Measurements from ENCODE around the gene KEAP1.
A peak's percentile ranks its signal among the peaks of the same experiment; 100 is the strongest.

KEAP1 gene

DNA sequence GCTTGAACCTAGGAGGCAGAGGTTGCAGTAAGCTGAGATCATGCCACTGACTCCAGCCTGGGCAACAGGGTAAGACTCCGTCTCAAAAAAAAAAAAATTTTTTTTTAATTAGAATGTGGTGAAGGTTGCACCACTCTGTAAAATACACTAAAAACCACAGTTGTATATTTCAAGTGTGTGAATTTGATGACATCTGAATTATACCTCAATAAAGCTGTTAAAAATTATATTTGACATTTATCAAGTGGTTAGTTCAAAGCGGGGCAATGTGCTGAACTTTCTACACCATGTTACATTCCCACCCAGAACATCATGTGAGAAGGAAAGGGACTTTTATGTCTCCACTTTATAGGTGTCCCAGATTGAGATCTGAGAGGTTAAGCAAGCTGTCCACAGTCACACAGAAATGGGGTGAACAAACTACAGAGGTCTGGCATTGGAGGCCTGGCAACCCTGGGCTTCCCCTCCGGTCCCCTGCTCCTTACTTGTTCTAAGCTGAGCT, 20.0 kb upstream of the KEAP1 start:
- DNase-seq (ENCODE audit: low spot score) = no peak

DNA sequence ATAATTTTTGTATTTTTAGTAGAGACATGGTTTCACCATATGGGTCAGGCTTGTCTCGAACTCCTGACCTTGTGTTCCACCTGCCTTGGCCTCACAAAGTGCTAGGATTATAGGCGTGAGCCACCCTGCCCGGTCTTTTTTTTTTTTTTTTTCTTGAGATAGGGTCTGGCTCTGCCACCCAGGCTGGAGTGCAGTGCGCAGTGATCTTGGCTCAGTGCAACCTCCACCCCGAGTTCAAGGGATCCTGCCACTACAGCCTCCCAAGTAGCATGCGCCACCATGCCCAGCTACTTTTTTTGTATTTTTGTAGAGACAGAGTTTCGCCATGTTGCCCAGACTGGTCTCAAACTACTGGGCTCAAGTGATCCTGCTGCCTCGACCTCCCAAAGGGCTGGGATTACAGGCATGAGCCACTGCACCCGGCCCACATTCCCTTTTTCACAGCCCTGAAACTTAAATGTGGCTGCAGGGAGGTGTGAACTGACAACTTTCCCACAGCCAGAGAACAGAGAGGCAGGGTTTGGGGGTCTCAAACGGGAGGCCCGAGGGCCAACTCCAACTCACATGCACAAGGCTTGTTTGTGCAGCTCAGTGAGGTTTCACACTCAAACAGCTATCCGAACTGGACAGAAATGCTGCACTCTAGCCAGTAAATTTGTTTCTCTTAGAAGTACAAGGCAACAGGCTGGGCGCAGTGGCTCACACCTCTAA, 18.5 kb upstream of the KEAP1 start:
- no peak for DNase-seq (ENCODE audit: low spot score)

DNA sequence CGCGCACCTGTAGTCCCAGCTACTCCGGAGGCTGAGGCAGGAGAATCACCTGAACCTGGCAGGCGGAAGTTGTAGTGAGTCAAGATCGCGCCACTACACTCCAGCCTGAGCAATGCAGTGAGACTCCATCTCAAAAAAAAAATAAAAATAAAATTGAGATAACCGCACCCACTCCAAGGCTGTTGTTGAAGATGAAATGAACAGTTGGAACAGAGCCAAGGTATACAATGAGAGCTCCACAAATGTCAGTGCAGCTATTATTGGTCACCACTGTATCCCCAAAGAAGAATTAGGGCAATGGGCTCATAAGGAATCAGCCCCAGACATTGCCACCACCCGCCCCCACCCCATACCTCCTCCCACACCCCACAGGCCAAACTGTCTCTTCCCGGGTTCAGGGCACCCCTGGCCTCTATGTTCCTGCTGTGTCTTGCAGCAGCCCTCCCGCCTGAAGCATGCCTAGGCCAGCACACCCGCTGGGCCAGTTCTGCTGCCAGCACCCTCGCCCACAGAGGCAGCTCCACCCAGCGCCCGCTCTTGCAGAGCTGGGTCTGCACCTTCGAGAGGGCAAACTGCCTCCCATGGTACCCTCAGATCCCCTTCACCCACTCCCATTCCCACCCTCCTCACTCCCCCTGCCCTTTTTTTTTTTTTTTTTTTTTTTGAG, 17.6 kb upstream of the KEAP1 start:
- peak; percentile 47 for DNase-seq (ENCODE audit: low spot score)

DNA sequence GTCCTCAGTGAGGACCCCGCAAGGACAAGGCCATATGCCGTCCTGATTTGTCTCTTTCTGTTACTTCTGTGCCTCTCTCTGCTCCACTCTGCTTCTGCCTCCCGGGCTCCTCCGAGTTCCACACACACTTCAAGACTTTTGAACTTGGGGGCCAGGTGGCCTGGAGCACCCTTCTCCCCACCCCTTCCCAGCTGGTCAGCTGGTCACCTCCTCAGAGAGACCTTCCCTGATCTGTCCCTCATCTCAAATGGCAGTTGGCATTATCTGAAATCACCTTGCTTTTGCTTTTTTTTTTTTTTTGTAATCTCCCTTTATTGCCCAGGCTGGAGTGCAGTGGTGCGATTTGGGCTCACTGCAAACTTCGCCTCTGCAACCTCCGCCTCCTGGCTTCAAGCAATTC, 16.3 kb upstream of the KEAP1 start:
- DNase-seq (ENCODE audit: low spot score) = no peak

DNA sequence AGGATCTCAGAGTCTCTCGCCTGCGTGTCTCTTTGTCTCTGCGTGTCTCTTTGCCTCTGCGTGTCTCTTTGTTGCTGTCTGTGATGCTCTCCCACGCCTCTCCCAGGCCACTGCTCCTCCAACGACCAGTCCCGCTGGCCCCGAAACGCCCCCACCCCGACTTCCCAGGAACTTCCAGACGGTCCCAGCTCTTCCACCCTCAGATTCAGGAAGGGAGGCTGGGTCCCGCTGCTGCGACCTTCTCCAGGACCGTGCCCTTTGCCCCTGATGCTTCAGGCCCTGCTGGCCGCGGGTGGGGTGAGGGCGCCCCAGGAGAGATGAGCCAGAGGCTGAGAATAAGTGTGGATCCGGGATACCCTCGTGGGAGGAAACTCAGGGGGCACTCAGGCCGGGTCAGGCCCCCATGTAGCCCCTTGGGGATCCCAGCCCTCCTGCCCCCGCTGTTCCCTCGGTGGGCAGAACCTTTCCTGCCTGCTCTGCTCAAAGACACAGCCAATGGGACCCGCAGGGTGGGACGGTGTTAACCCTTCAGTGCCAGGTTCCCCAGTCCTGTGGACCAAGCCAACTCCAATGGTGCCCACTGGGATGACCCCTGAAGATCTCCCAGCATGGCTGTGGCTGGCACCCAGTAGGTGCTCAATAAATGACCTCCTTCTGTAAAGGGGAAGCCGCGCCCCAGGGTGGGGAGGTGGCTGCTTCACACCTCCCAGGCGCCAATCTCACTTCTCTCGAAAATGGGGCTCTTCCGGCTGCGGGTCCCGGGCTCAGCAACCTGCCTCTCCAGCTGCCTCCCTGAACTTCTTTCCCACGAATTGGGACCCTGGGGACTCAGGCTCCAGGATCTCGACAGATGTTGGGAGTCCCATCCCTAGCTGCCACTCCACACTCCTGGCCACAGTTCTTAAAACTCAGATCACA, 15.5 kb upstream of the KEAP1 start:
- peak; percentile 79 for DNase-seq (ENCODE audit: low spot score)

DNA sequence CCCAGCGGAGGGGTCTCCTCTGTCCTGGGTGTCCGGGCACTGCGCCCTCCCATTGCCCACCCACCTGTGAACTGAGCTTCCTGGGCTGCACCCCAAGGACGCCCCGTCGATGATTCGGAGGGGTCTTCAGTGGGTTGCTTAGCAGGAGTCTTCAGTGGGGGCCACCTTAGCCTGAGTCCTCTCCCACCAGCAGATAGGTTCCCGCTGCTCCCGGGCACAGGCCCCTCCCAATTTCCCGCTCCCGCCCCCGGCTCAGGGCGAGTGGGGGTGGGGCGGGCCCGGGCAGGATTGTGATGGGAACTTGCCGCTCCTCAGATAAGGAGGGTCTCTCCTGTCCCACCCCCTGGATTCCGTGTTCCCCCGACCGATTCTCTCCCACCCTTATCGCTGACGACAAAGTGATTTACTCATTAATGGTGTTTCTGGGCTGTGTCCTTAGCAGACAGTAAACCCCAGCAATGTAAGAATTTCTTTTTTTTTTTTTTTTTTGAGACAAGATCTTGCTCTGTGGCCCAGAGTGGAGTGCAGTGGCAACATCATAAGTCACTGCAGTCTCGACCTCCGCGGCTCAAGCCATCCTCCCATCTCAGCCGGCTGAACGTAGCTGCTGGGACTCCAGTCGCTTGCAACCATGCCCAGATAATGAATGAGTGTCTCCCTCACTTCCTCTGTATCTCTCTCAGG, 14.7 kb upstream of the KEAP1 start:
- DNase-seq (ENCODE audit: low spot score) = peak; percentile 69

DNA sequence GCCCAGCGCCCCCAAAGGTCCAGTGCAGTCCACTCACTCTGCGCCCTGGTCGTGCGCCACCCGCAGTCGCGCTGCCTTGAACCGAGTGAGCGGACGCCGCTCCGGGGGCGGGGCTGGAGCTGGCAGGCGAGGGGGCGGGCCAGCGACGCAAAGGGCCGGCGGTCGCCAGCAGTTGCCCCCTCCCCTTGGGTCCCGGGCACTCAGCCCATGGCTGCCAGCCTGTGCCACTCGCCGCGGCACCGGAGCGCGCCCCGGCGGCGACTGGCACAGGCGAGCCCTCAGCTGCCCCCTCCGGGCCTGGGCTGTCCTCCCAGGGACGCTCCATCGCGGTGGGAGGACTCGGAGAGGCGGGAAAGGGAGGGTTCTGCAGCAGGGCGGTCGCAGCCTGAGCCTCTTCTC, 14.2 kb upstream of the KEAP1 start, which contains the start of gene S1PR5:
TSS of gene S1PR5 (minus strand) at position 87 of the 399 bp plus-strand sequence. CDS start 2,436 bp downstream, outside the sequence.
- DNase-seq (ENCODE audit: low spot score) = peak; percentile 70

DNA sequence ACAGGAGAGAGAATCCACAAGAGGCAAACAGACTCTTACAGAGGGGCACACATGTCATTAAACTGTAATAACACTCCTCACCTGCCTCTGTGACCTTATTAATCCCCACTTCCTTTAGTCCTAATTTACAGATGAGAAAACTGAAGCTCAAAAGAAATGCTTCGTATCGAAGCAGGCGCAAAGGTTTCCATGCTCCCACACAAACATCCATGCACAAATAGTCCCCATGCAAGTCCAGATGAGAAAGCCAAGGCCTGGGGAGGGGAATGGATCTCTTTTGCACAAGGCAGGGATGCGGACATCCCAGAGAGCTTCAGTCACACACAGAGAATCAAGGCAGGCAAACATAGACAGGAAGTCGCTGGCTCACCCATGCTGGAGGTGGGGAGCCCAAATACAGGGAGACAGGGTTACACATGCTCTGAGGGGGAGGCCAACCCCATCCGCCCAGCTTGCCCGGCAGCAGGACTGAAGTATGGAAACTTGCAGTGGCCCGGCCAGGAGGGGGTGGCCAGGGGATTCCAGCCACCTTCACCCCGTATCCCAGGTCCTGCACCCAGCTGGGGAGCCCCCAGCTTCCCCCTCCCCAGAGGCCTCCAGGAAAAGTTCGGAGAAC, 13.6 kb upstream of the KEAP1 start:
- DNase-seq (ENCODE audit: low spot score) = peak; percentile 34

DNA sequence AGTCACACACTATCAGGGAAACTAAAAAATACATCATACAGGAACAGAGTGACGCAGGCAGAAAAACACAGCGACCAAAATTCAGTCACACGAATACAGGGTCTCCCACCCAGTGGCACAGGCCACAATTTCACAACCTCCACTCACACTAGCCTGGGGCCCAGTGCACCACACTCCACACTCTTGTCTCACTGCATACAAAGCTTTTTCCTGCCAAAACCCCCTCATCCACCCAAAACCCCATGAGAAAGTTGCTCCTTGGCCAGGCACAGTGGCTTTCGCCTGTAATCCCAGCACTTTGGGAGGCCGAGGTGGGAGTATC, 12.9 kb upstream of the KEAP1 start:
- no peak for DNase-seq (ENCODE audit: low spot score)

DNA sequence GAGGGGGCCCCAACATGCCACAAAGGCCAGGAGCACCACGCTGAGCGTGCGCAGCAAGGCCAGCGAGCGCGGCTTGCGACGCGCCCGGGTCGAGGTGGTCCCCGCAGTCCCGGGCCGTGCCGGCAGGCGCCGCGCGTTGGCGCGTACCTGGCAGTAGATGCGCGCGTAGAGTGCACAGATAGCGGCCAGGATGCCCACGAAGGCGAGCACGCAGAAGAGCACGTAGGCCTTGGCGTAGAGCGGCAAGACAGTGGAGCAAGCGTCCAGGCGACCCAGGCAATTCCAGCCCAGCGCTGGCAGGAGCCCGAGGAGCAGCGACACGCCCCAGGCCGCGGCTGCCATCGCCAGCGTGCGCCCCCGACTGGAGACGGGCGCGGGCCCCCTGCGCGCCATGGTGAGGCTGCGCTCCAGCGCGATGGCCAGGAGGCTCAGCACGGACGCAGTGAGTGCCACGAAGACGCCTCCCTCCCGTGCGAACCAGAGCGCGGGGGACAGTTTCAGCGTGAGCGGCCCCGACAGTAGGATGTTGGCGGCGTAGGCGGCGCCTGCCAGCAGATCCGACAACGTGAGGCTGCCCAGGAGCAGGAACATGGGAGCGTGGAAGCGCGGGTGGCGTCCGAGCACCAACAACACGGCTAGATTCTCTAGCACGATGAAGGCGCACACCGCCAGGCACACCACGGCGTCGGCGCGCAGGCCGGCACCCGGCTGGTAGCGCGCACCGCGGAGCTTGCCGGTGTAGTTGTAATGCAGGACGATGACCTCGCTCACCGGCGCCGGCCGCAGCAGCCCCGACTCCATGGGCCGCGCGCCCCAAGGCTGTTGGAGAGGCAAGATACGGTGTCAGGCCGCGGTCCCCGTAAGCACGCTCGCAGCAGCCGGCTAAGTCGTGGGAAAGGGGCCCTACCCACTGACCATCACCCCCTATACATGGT, 11.3 kb upstream of the KEAP1 start:
- no peak for DNase-seq (ENCODE audit: low spot score)

DNA sequence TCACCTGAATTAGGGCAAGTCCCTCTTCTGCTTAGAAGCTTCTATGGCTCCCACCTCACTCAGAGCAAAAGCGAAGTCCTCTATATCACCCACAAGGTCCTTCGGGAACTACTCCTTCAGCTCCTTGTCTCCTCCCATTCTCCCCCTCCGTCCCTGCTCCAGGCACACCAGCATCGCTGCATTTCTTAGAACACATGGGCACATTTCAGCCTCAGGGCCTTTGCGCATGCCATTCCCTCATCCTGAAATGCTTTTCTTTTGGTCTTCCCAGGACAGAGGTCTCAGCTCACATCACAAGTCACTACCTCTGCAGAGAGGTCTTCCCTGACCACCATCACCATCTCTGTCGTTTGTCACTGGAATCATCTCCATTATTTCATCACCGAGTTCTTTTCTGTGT, 10.1 kb upstream of the KEAP1 start:
- DNase-seq (ENCODE audit: low spot score) = no peak

DNA sequence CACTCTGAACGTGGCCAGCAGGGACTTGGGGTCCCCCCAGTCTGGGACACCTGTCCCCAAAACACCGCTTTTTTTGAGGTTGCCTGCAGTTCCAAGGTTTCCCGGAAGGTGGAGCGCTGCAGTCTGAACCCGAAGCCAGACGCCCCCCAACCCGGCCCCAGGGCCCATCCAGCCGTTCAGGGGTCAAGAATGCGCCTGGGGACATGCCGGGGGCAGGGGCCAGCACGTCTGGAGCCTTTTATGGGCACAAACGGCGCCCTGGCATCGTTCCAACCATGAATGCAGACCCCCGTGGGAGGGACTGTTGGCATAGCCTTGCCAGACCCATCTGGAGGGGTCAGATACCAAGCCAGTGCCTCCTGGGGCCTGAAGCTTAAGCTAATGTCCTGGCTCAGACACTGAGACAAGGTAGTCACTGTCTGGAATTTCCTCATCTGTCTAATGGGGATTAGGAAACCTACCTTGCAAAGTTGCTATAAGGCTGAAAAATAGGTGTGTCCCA, 7.2 kb upstream of the KEAP1 start:
- DNase-seq (ENCODE audit: low spot score) = peak; percentile 87

DNA sequence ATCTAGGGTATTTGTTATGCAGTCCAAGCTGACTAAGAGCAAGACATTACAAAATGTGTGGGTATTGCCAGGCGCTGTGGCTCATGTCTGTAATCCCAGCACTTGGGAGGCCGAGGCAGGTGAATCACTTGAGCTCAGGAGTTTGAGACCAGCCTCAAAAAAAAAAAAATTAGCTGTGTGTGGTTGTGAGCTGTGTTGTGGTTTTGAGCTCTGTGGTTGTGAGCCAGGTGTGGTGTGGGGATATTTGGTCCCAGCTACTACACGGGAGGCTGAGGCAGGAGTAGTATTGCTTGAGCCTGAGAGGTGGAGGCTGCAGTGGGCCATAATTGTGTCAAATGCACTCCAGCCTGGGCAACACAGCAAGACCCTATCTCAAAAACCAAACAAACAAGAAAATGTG, 5.6 kb upstream of the KEAP1 start:
- no peak for DNase-seq (ENCODE audit: low spot score)

DNA sequence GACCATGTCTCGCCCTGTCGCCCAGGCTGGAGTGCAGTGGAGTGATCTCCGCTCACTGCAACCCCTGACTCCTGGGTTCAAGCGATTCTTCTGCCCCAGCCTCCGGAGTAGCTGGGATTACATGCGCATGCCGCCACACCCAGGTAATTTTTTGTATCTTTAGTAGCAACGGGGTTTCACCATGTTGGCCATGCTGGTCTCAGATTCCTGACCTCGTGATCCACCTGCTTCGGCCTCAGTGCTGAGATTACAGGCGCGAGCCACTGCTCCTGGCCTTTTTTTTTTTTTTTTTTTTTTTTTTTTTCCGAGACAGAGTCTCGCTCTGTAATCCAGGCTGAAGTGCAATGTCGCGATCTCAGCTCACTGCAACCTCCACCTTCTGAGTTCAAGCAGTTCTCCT, 4.9 kb upstream of the KEAP1 start:
- DNase-seq (ENCODE audit: low spot score) = no peak

DNA sequence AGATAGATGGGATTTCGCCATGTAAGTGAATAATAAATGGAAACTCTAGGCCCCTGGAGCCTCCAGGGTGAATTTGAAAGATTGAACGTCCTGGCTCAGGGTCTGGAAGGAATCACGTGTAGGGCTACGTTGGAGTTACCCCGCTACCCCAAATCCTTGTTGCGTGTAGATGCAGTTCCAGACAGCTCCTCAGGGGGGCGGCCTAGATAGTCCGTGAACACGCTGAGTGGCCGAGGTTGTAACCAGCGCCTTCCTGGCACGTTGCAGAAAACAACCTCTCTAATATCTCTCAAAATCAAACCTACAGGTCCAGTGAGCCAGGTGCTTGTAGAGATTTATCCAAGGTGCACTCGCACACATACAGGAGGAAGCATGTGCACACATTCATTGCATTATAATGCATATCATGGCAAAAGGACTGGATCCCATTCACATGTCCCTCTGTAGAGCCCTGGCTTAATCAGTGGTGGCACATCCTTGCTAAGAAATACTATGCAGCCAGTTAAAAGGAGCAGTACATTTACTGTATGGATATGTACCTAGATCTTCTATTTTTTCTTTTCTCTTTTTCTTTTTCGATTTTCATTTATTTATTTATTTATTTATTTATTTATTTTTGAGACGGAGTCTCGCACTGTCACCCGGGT, 2.5 kb upstream of the KEAP1 start:
- peak; percentile 48 for DNase-seq (ENCODE audit: low spot score)

DNA sequence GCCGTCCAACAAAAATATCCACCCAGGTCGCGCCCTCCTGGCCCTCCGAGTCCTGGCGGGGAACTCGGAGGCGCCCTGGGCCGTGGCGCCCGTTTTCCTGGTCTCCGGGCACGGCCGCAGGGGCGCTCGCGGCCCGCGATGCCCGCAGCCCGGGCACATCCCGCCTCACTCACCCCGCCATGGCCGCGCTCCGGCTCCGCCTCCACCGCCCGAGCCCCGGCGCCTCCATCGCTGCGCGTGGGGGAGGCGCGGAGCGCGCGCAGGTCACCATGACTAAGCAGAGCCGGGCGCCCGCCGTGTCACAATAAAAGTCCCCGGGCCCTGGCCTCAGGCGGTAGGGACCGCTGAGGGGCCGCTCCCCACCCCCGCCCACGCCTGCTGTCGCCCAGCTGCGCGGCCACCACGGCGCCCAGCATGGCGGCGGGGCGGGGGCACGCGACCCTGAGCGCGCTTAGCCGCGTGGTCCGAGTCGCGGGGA, 593 bp downstream of the KEAP1 start:
- DNase-seq (ENCODE audit: low spot score) = peak; percentile 97

DNA sequence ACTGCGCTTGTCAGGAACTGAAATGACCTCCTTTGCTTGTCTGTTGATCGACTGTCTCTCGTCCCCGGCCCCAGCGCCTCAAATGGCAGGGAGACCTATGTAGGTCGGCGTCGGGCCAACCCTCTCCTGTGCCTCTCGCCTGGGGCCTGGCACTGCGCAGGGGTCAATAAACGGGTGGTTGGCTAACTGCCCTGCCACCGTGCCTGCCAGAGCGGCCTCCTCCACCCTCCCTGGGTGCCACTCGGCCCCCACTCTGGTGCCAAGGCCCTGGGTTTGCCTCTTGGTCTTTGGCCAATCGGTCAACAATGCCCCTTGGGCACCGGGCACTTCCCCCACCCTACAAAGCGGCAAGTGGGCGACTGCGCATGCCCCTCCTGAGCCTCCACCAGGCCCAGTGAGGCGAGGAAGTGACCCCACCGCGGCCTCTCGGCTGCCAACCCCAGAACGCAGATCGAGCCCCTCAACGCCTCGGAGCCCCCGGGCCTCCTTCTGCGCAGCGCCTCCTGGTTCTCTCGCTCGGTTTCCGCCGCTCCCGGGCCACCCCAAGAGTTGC, 1.1 kb downstream of the KEAP1 start:
- peak; percentile 67 for DNase-seq (ENCODE audit: low spot score)

DNA sequence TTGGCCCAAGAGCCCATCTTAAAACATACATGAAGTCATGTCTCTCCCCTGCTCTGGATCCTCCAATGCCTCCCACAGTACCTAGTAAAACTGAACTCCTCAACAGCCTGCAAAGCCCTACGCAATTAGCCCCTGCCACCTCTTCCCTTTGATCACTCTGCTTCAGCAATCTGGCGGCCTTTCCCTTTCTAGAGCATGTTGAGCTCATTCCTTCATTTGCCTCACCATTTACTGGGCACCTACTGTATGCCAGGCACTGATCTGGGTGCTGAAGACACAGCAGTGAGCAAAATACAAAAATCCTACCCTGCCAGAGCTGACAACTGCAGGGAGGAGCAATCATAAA, 2.9 kb downstream of the KEAP1 start:
- no peak for DNase-seq (ENCODE audit: low spot score)

DNA sequence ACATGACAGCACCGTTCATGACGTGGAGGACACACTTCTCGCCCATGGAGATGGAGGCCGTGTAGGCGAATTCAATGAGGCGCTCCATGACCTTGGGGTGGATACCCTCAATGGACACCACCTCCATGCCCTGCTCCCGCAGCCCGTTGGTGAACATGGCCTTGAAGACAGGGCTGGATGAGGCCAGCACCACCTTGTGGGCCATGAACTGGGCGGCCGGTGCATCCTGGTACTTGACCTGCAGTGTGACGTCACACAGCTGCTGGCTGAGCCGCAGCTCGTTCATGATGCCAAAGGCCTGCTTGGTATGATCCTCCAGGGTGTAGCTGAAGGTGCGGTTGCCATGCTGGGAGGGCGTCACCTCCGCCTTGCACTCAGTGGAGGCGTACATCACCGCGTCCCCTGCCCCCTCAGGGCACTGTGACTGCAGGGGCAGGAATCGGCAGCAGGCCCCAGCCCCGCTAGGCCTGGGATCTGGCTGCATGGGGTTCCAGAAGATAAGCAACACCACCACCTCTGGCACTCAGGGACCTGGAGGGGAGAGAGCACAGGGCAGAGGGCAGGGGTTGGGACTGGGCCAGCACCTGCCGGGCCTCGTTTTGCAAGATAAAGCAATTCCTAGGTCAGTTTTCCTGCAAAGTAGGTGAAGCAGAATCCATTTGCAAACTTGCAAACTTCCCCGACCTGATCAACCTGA, 3.5 kb downstream of the KEAP1 start:
- no peak for DNase-seq (ENCODE audit: low spot score)

All from D341Med (cell line).